Activated T-cell treated with anti-CD3 and anti-CD28 coated beads for 1 hour (primary cell): ENCODE measurements around the gene UBQLN1.
"Not testable (repeated sequence)": the region's sequence is repeated elsewhere in the genome, so short reads cannot be mapped to it uniquely, and the experiment has no call there.

Source experiments
- DNase-seq: peaks from one replicate; pipeline ENCODE4 v3.0.0-alpha.2; 2020; ENCODE audit warnings: low read depth

Gene UBQLN1

GRCh38 chr9:83633255-83633654 is 74.5 kb downstream of the UBQLN1 start:
- no peak for DNase-seq

GRCh38 chr9:83630938-83631457 is 76.8 kb downstream of the UBQLN1 start:
- no peak for DNase-seq

GRCh38 chr9:83629433-83630104 is 78.2 kb downstream of the UBQLN1 start:
- DNase-seq = no peak

- no peak for DNase-seq
Measured at GRCh38 chr9:83628540-83628939, 79.2 kb downstream of the UBQLN1 start.

- DNase-seq = no peak
Measured at GRCh38 chr9:83625178-83625577, 82.6 kb downstream of the UBQLN1 start.

GRCh38 chr9:83623679-83624076 is 84.1 kb downstream of the UBQLN1 start:
- no peak for DNase-seq

GRCh38 chr9:83622939-83623678 is 84.6 kb downstream of the UBQLN1 start, which contains the start of gene IDNK:
Gene IDNK (plus strand): TSS chr9:83623143. CDS start chr9:83623172, 29 bp downstream.
- DNase-seq = peak; percentile 49

- DNase-seq = no peak
Measured at GRCh38 chr9:83622433-83622938, 85.3 kb downstream of the UBQLN1 start.

GRCh38 chr9:83620841-83621636 is 86.7 kb downstream of the UBQLN1 start:
- peak; percentile 10 for DNase-seq

- DNase-seq = no peak
Measured at GRCh38 chr9:83617299-83617698, 90.5 kb downstream of the UBQLN1 start.

- DNase-seq = not testable (repeated sequence)
Measured at GRCh38 chr9:83613298-83613697, 94.5 kb downstream of the UBQLN1 start.
